GM19023 (cell line): Measurements from ENCODE around the gene CXCL14.

Experiments used
- ATAC-seq: cut with Tn5 transposase; IDR thresholded peaks from one replicate; pipeline ENCODE4 v1.9.1; 2021; ENCODE audit warnings: mild to moderate bottlenecking, moderate library complexity; ENCODE audit not compliant: unreplicated experiment

The CXCL14 gene

DNA sequence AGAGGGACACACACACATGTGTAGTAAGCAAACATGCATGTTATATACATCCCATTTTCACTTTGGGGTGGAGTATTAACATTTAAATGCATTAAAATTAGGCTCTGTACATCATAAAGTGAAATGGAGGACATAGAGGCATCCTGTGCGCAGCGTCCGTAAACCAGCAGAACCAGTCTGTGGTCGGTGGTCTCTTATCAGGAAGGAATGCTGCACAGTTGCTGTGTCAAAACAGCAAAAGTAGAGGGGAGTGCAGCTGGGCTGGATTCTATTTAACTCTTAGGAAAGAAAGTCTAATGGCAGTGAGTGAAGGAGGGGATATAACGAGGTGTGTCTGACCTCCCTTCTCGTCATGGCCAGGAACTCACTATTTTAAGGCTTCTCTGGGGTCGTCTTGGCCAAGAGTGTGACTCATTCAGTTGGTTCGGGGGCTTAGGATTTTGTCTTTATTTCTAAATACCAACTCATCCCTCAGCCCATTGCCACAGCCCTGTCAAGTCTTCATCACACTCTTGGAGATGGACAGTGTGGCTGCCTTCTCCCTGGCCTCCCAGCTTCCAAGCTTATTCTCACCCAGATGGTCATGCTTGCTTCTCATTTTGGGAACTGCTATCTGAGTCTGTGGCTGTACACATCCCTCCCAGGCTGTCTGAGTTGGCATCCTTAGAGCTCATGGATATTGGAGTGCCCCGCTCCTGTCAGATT is 20.1 kb upstream of the CXCL14 start:
- ATAC-seq, result no peak

DNA sequence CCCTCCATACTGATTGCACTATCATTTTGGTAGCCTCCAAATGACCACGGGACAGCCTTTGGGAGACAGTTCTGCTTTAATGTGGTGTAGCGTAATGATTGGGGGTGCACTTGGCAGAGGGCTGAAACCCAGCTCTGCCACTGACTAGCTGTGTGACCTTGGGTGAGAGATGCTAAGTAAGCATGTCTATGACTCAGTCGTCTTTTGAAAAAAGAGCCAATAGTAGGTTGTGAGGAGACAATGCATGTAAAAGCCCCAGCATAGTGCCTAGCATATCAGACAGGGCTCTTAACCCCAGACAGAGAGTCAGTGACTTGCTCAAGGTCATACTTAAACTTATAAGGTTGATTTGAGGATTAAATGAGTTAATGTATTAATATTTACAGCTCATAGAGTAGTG is 18.0 kb upstream of the CXCL14 start:
- no peak for ATAC-seq

GRCh38 chr5:135596157-135596763 is 17.5 kb upstream of the CXCL14 start:
- no peak for ATAC-seq

DNA sequence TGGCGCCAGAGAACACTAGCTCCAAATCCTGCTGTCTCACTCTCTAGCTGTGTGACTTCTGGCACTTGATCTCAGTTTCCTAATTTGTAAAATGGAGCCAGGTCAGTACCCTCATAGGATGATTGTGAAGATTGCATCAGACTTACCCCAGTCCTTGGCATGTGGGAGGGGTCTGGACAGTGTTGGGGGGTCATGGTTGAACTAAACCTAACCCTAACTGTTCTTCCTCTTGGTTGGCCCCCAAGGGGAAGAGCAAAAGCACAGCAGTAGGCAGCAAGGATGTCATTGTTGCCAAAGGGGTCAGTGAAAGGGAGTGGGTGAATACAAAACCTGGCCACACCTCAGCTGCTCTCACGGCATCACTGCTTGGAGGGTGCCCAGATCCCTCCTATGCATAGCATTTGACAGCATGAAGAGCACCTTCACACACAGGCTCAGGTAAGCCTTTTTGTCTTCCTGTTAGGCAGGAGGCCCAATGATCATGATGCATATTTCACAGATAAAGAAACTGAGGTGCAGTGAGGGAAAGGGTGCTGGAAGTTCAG is 15.7 kb upstream of the CXCL14 start:
- no peak for ATAC-seq

- ATAC-seq, result no peak
These were observed 15.1 kb upstream of the CXCL14 start for GRCh38 chr5:135593886-135594285.

DNA sequence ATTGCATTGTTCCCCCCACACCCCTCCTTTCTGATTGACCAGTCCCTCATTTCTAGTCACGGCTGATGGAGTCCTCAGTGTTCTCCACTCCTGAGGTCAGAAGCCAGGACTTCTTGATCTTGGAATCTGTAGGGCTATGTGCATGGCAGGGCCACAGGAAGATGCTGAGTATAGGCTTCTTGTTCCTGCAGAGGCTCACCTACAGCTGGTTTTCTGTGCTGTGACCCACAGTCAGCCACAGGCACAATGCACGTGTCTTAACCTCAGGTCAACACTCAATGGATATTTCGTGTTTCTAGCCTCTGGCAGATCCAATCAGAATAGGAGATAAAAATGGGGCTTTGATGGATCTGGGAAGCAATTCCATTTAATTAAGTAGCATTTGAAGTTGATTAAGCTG is 14.3 kb upstream of the CXCL14 start:
- no peak for ATAC-seq

DNA sequence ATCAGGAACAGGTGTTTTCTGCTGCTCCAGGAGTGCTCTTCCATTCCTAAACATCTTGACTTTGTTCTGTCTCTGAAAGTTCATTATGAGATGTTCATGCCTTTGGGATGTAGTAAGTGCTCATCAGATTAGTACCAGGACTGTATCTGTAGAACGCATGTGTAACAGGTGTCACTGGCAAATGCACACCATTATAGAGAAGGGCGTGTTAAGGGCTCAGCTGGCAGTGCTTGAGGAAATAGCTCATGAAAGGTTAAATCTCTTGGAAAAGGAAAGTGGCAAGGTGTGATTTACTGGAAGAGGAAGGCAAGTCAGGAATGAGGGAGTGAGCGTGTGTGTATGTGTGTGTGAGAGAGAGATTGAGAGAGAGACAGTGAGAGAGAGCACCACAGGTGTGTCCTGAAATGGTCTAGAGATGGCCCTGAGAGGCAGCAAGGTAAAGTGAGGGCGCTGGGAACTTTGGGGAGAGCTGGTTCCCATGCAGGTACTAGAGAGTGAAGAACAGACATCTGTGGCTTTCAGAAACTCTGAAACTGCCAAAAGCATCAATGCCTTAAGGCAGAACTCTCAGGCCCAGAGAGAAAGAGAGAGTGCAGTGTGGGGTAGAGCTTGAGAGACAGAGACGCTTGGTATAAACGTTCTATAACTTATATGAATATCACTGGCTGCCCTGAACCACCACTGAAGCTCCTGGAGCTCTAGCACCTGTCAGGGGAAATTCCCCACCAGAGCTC is 13.7 kb upstream of the CXCL14 start:
- ATAC-seq, result no peak

DNA sequence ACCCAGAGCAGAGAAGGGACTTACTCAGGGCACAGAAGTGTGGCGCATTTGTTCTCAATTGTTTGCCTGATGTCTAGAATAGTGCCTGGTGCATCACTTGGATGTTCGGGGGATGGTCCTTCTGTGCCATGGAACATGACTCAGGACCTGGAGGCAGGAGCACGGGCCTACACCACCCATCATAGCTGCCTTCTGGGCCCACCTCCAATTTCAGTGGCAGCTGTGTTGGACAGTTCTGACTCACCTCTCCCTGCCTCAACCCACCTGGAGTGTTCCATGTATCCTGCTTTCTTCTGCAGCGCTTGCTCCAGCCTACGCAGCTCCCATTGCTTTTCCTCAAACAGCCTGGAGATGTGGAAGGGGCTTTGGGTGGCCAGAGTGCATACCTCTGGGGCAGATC is 12.5 kb upstream of the CXCL14 start:
- no peak for ATAC-seq

DNA sequence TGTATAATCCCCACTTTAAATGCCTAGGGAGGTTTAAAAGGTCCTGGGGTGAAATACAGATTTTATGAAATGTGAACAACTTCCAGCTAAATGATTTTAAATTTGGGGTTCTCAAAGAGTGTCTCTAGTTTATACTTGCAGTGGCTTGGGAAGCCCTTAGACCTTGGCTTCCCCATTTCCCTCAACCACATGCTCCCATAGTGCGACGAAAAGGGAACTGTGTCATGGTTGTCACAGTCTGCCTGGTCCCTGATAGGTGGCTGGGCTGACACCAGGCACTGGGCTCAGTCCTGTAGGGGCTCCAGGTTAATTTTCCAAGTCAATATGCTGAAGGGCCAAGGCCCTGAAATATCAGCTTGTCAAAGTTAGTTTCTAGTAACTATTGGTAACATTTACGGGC is 10.4 kb upstream of the CXCL14 start:
- ATAC-seq, result no peak

DNA sequence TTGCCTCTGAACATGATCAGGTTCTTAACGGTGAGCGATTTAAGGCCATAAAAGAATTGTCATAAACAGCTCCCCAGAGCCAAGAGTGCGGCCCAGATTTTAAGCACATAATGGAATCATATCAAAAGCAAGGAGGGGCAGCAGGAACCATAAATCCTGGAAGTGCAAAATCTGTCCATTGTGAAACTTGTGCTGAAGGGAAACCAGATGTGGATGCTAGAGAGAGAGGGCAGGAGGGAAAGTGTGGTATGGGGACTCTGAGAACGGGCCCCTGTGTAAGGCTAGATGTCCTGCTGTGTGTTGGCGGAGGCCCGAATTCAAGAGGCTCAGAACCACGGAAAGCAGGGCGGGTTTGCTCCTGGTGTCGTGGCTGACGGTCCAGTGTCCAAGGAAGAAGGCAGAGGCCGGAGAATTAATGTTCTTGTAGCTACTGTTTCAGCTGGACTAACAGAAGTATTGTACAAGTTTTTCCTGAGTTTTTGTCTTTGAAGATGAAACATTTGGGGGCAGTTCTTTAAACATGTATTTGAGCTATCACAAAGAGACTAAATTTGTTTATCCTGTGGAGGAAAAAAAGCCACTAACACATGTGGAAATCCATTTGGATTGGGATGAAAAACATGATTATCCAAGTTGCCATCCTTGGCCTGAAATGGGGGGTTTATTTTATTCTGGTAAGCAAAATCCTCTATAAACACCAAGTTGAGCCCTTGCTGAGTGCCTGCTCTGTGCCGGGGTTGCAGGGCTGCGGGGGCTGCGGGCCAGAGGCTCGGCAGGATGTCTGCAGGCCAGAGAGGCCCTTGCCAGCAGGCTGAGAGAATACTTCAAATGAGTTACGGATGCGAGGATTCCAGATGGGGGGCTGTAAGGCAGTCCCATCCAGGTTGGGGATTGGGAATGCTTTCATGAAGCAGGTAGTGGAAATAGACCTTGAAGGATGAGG is 9.2 kb upstream of the CXCL14 start:
- ATAC-seq, result no peak

- ATAC-seq, result no peak
These were observed 6.1 kb upstream of the CXCL14 start for GRCh38 chr5:135584918-135585317.

GRCh38 chr5:135584276-135584675 is 5.5 kb upstream of the CXCL14 start:
- no peak for ATAC-seq

DNA sequence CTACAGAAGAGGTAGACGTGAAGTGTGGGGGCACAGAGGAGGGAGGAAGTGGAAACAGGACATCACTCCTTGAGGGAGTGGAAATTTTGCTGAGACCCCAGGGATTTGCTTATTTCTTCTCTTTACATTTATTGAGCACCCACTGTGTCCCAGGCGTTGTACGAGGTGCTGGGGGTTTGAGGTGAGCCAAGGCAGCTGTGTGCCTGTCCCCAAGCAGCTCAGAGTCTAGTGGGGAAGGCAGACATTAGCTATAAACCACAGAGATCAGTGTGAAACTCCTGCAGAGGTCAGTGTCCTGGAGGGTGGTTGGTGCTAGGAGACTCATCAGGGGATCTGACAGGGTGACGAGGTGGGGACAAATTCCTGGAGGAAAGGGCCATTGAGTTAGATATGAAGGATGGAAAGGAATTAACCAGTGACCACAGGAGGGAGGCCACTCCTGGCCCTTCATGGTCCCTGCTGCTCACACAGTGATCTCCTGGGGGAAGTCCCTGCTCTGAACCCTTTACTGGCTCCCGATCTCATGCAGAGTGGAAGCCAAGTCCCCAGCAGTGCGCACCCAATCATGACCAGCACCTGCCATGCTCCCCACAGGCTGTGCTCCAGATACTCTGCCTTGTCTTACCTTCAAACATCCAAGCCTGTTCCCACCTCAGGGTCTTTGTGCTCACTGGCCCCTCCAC is 3.4 kb upstream of the CXCL14 start:
- ATAC-seq, result no peak

- no peak for ATAC-seq
These were observed 496 bp downstream of the CXCL14 start for GRCh38 chr5:135578305-135578684.

DNA sequence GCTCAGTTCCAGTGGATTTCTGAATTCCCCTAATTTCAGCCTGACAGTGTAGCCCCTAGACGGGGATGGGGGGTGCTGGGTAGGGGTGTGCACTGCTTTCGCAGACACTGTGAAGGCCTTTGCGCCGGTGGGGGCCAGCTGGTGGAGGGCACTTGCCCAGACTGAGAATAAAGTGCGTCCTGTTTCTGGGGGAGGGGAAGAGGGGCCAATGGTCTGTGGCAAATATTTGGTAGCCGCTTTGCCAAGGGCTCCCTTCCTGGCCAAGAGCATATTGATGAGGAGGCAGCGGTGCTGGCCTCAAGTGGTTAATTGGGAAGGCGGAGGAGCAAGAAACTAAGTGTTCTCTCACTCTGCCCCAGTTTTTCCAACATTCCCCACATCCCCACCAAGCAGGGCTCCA is 1.4 kb downstream of the CXCL14 start:
- ATAC-seq, result no peak

GRCh38 chr5:135576075-135576599 is 2.7 kb downstream of the CXCL14 start:
- ATAC-seq, result no peak

DNA sequence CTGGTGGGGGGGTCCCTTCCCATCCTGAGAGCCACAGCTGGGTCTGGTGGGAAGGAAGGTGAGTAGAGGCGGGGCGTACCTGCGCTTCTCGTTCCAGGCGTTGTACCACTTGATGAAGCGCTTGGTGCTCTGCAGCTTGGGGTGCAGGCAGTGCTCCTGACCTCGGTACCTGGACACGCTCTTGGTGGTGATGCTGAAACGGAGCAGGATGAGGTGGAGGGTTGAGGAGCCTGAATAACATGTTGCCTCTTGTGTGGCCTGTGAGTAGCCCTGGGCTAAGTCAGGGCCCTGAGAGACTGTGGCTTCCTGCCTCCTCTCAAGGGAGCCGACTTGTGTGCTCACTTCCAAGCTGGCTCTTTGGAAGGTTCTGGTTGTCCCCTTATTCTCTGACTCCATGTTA is 4.3 kb downstream of the CXCL14 start:
- ATAC-seq, result no peak

DNA sequence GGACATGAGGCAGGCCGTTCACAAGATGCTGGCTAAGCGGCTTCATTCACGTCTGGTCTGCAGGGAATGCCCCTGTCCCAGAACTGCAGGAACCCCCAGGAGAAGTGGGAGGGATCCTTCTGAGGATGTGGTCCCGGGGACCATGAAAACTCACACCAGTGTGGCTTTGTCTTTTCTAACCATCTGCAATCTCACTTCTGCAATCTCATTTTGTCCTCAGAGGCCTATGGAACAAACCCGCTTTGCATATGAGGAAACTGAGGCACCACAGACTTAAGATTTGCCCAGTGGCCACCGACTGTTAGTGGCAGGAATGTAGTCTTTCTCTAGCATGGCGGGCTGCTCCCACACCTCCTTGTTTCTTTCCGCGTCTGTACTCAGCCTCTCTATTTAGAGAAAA is 6.9 kb downstream of the CXCL14 start:
- no peak for ATAC-seq

GRCh38 chr5:135571066-135571609 is 7.7 kb downstream of the CXCL14 start:
- no peak for ATAC-seq

DNA sequence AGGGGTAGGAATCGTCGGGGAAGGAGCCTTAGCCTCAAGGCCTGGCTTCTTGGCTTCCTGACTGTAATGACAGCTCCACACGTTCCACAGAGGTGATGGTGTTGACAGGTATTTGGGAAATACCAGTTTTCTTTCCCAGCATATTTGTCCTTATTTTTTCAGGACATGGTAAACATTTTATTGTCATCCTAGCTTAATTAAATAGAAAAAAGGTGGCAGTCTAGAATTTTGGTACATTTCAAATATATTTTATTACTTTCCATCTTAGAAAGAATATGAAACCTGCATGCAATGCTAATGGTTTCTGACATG is 8.4 kb downstream of the CXCL14 start:
- ATAC-seq, result no peak
